CD4-positive, alpha-beta T cell (primary cell): ENCODE data around the gene NRXN3. TPM values are rescaled to one million over a fixed set of nuclear protein-coding genes. Genes with fewer than 3 reads are reported as not detected.

Source experiments
- ATAC-seq: fragments of 200-7000 bp; cut with Tn5 transposase; one replicate; pipeline ENCODE4 v1.10.0; 2022; ENCODE audit warnings: mild to moderate bottlenecking; ENCODE audit not compliant: poor library complexity
- CTCF ChIA-PET: fragments of 350-600 bp; sonication (Branson Sonifier 250); formaldehyde crosslinking; loops from one replicate; lab custom pipeline; 2021; ENCODE audit warnings: antibody characterized with exemption, inconsistent platforms; lab: Charles Lee
- POLR2A ChIA-PET: fragments of 350-600 bp; sonication (Branson Sonifier 250); formaldehyde crosslinking; loops from one replicate; lab custom pipeline; 2021; ENCODE audit warnings: antibody characterized with exemption, inconsistent platforms; lab: Charles Lee
- DNase-seq, 14 experiments: peaks; one replicate each; pipeline ENCODE4 v3.0.0-alpha.2; 2013 to 2020; ENCODE audit warnings: mixed read lengths in 2 of 14
- H3K27ac ChIP-seq, 2 donors: one replicate each; pipeline versions ENCODE4 v1.5.1 to v1.7.0; 2013; ENCODE audit warnings: low read length in 2 of 2, low read depth in 1 of 2, mild to moderate bottlenecking in 1 of 2
- H3K27me3 ChIP-seq, 2 experiments: 1 replicate in 1 of 2; 2 replicates in 1 of 2; pipeline versions ENCODE4 v1.6.1 to v1.7.0; 2013; ENCODE audit warnings: low read length in 2 of 2, control low read depth in 1 of 2, mild to moderate bottlenecking in 1 of 2, moderate library complexity in 1 of 2; ENCODE audit not compliant: insufficient read depth in 2 of 2, control insufficient read depth in 1 of 2
- H3K36me3 ChIP-seq: one replicate; pipeline ENCODE4 v1.6.1; 2013; ENCODE audit warnings: low read length, control low read depth; ENCODE audit not compliant: insufficient read depth
- H3K4me1 ChIP-seq: one replicate; pipeline ENCODE4 v1.6.1; 2013; ENCODE audit warnings: low read length, control low read depth; ENCODE audit not compliant: insufficient read depth
- H3K4me3 ChIP-seq: one replicate; pipeline ENCODE4 v1.5.1; 2013; ENCODE audit warnings: mild to moderate bottlenecking, low read length, moderate library complexity
- H3K9me3 ChIP-seq, 2 experiments: 1 replicate in 1 of 2; 2 replicates in 1 of 2; pipeline versions ENCODE4 v1.6.1 to v1.7.0; 2013; ENCODE audit warnings: low read length in 2 of 2, mild to moderate bottlenecking in 2 of 2, control low read depth in 1 of 2, moderate library complexity in 1 of 2; ENCODE audit not compliant: control insufficient read depth in 1 of 2, insufficient read depth in 1 of 2
- H3K27ac Mint-ChIP-seq: one replicate; pipeline ENCODE4 v1.8.0; 2020; ENCODE audit warnings: mixed read lengths
- H3K27me3 Mint-ChIP-seq: one replicate; pipeline ENCODE4 v1.8.0; 2021; ENCODE audit warnings: mixed read lengths
- H3K36me3 Mint-ChIP-seq: one replicate; pipeline ENCODE4 v1.8.0; 2021; ENCODE audit warnings: low read depth, mixed read lengths
- H3K4me1 Mint-ChIP-seq: one replicate; pipeline ENCODE4 v1.8.0; 2021; ENCODE audit warnings: low read depth, mixed read lengths
- H3K4me3 Mint-ChIP-seq: one replicate; pipeline ENCODE4 v1.8.0; 2020; ENCODE audit warnings: mild to moderate bottlenecking, mixed read lengths
- H3K9me3 Mint-ChIP-seq: one replicate; pipeline ENCODE4 v1.8.0; 2020; ENCODE audit warnings: mixed read lengths
- intact Hi-C, 2 experiments: fragments of 100-400 bp; cut with DNase I in 1 of 2; cut with micrococcal nuclease in 1 of 2; formaldehyde crosslinking; loops; one replicate each; pipeline versions ENCODE4 v1.15.1 to v1.9.0; 2023 to 2025; cut with DNase I, micrococcal nuclease
- total RNA-seq, 174 experiments: library from RNA in 2 of 174; stranded (reverse) in 2 of 174; gene quantifications; one replicate each; pipeline ENCODE4 v1.2.3 and lab custom pipeline; 2021 to 2026
- TF ChIP-seq, protein P1 (sequence below): fragments of 200-600 bp; IDR thresholded peaks from one replicate; pipeline ENCODE4 v1.8.0; 2022; ENCODE audit warnings: antibody characterized with exemption, mild to moderate bottlenecking

NRXN3 gene
- total RNA-seq, 2 experiments from 2014 or later, result not detected

DNA sequence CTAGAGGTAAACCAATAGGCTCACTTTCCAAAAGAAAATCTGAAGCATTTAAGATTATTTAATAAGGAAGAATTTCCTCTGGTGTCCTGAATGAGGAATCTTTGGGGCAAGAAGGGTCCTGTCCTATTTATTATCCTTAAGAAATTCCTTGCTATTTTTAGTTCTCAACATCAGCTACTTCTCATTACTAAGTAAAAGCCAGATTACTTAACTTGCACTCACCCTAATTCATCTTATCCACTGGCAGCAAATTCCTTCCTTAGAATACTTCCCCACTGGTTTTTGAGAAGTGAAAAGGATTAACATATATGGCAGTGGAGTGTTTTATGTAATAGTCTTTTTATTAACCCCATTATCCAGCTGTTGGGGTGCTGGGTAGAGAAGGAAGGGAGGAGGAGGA, 1273.4 kb downstream of the NRXN3 start:
- Histone ChIP-seq H3K4me3 (no peak overlapping the region), H3K9me3 (no peaks in the 10 kb centered on the region), H3K4me1 (no peaks in the 10 kb centered on the region), H3K27ac (no peak overlapping the region), H3K27me3 (no peaks in the 10 kb centered on the region), H3K36me3 (no peaks in the 10 kb centered on the region)
- no peaks in the 10 kb centered on the region for H3K4me1 Mint-ChIP-seq
- no peaks in the 10 kb centered on the region for H3K36me3 Mint-ChIP-seq
- peaks cover 2% of the 10 kb centered on the region for H3K9me3 Mint-ChIP-seq
- ChIA-PET POLR2A (no interaction called here), CTCF (no interaction called here)
- DNase-seq (no peak), ATAC-seq (no peak)
- H3K27ac Mint-ChIP-seq, result no peak overlapping the region
- H3K4me3 Mint-ChIP-seq, result no peak overlapping the region
- intact Hi-C loops, result no loop called here
- TF ChIP-seq, protein P1, sequence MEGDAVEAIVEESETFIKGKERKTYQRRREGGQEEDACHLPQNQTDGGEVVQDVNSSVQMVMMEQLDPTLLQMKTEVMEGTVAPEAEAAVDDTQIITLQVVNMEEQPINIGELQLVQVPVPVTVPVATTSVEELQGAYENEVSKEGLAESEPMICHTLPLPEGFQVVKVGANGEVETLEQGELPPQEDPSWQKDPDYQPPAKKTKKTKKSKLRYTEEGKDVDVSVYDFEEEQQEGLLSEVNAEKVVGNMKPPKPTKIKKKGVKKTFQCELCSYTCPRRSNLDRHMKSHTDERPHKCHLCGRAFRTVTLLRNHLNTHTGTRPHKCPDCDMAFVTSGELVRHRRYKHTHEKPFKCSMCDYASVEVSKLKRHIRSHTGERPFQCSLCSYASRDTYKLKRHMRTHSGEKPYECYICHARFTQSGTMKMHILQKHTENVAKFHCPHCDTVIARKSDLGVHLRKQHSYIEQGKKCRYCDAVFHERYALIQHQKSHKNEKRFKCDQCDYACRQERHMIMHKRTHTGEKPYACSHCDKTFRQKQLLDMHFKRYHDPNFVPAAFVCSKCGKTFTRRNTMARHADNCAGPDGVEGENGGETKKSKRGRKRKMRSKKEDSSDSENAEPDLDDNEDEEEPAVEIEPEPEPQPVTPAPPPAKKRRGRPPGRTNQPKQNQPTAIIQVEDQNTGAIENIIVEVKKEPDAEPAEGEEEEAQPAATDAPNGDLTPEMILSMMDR, result no peak
- H3K27me3 Mint-ChIP-seq, result no peaks in the 10 kb centered on the region

DNA sequence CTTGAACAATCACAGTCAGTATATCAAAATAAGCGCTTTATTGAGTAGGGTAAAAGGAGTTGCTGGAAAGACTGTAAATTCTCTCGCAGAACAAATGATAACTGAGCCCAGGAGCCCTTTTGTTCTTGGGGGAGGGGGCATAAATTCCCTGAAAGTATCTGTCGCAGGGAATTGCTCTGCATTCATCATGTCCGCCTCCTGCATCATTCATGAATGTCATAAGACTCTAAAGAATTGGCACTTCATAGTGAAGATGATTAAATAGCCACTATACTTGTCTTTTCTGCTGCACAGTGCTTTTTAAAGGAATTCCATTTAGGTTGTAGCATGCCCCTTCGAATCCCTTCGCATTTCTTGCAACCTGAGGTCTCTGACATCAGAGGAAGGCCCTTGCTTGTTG, 1278.8 kb downstream of the NRXN3 start:
- Mint-ChIP-seq H3K27ac (no peak overlapping the region), H3K4me3 (no peak overlapping the region), H3K27me3 (no peaks in the 10 kb centered on the region), H3K36me3 (no peaks in the 10 kb centered on the region), H3K4me1 (no peaks in the 10 kb centered on the region), H3K9me3 (no peaks in the 10 kb centered on the region)
- no peak for DNase-seq
- no peaks in the 10 kb centered on the region for H3K36me3 ChIP-seq
- no peaks in the 10 kb centered on the region for H3K27me3 ChIP-seq
- POLR2A ChIA-PET, result no interaction called here
- ATAC-seq, result no peak
- intact Hi-C loops, result no loop called here
- no peak overlapping the region for H3K27ac ChIP-seq
- TF ChIP-seq, protein P1, result no peak
- H3K9me3 ChIP-seq, result no peaks in the 10 kb centered on the region
- H3K4me3 ChIP-seq, result no peak overlapping the region
- no peaks in the 10 kb centered on the region for H3K4me1 ChIP-seq
- CTCF ChIA-PET, result no interaction called here

DNA sequence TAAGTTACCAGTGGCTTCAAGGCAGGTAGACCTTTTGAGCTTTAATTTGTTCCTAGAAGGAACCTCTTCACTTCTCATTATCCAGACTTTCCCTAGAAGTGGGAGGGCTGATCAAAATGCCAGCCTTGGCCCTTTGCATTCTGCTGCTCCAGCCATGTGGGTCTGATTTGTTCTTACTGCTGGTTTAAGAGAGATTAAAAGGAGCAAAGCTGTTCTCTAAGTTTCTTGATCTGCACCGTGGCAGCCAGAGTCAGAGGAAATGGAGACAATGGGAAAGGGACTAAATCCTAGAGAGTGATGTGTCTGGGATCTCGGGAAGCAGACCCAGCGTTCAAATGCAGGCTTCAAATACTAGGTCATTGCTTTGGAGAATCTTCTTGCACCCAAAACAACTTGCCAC, 1281.4 kb downstream of the NRXN3 start:
- ChIA-PET CTCF (interaction anchor here (1.9 kb wide), 1 partner anchor 10 kb away, joined by 5 read pairs; no protein-coding TSS in a partner anchor), POLR2A (no interaction called here)

More for the DNA sequence above, 1281.4 kb downstream of the NRXN3 start:
- H3K27me3 ChIP-seq, result no peaks in the 10 kb centered on the region
- TF ChIP-seq, protein P1, result no peak
- Mint-ChIP-seq H3K36me3 (no peaks in the 10 kb centered on the region), H3K9me3 (no peaks in the 10 kb centered on the region), H3K27ac (no peak overlapping the region), H3K4me1 (no peaks in the 10 kb centered on the region), H3K27me3 (no peaks in the 10 kb centered on the region), H3K4me3 (no peak overlapping the region)
- H3K9me3 ChIP-seq, result no peaks in the 10 kb centered on the region
- no peak overlapping the region for H3K27ac ChIP-seq
- H3K4me3 ChIP-seq, result no peak overlapping the region
- no peak for ATAC-seq
- no peak for DNase-seq
- H3K36me3 ChIP-seq, result no peaks in the 10 kb centered on the region
- intact Hi-C loops, result no loop called here
- H3K4me1 ChIP-seq, result no peaks in the 10 kb centered on the region
